Mucosa of descending colon (tissue), 3 donors: ENCODE results near the gene MPP7. TPM values are rescaled to one million over a fixed set of nuclear protein-coding genes. Genes with fewer than 3 reads are reported as not detected.

ENCODE experiments used
- ATAC-seq: fragments of 200-7000 bp; cut with Tn5 transposase; one replicate; pipeline ENCODE4 v1.9.1; 2020; ENCODE audit warnings: mild to moderate bottlenecking, moderate library complexity
- DNase-seq, 3 donors: peaks; one replicate each; pipeline ENCODE4 v3.0.0-alpha.2; 2020
- H3K36me3 ChIP-seq: fragments of 200-600 bp; one replicate; pipeline ENCODE4 v1.8.0; 2021; ENCODE audit warnings: low read depth, mild to moderate bottlenecking
- H3K4me1 ChIP-seq: fragments of 200-600 bp; one replicate; pipeline ENCODE4 v1.8.0; 2021; ENCODE audit warnings: low read depth, mild to moderate bottlenecking
- H3K4me3 ChIP-seq: fragments of 200-600 bp; one replicate; pipeline ENCODE4 v1.8.0; 2021; ENCODE audit warnings: mild to moderate bottlenecking
- H3K9me3 ChIP-seq: fragments of 200-600 bp; one replicate; pipeline ENCODE4 v1.8.0; 2021; ENCODE audit warnings: mild to moderate bottlenecking
- intact Hi-C, 2 donors: fragments of 100-400 bp; cut with DNase I in 1 of 2; cut with micrococcal nuclease in 1 of 2; formaldehyde crosslinking; loops; one replicate each; pipeline versions ENCODE4 v1.11.0 to v1.11.1; 2022; cut with DNase I, micrococcal nuclease
- total RNA-seq, 3 donors: library from RNA; stranded (reverse); fragmentation: NEBNext Ultra II Directional in 2 of 3; extraction: Animal tissue kit (Norgen Biotek cat#: 25700) in 2 of 3; gene quantifications; one replicate each; pipeline versions ENCODE4 v1.2.1 to v1.2.4, GENCODE V29; 2021 to 2023
- TF ChIP-seq, protein P1 (sequence below): fragments of 200-600 bp; IDR thresholded peaks from one replicate; pipeline ENCODE4 v1.8.0; 2022; ENCODE audit warnings: antibody characterized with exemption, mild to moderate bottlenecking
- donor health status: DM: no; HTN: no; CAD: no; lungs with moderate emphysema.
- donor health status: DM: no; HTN: no; CAD: no.
- donor health status: DM: no; HTN: yes; CAD: no.

Gene MPP7
- total RNA-seq, 3 donors from 2014 or later = 32.7 to 45.8 (median 38.7) TPM

DNA sequence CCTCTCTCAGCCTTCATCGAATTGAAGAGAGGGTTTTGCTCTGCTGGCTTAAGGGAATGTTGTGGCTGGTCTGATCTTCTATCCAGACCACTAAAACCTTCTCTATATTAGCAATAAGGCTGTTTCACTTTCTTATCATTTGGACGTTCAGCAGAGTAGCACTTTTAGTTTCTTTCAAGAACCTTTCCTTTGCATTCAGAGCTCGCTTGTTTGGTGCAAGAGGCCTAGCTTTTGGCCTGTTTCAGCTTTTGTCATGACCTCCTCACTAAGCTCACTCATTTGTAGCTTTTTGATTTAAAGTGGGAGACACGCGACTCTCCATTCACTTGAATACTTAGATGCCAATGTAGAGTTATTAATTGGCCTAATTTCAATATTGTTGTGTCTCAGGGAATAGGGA lies 3.9 kb downstream of the MPP7 start:
- DNase-seq = no peak
- no peak for ATAC-seq
- Histone ChIP-seq H3K4me3 (no peak overlapping the region), H3K4me1 (no peaks in the 10 kb centered on the region), H3K36me3 (no peaks in the 10 kb centered on the region), H3K9me3 (no peaks in the 10 kb centered on the region)
- TF ChIP-seq, protein P1, sequence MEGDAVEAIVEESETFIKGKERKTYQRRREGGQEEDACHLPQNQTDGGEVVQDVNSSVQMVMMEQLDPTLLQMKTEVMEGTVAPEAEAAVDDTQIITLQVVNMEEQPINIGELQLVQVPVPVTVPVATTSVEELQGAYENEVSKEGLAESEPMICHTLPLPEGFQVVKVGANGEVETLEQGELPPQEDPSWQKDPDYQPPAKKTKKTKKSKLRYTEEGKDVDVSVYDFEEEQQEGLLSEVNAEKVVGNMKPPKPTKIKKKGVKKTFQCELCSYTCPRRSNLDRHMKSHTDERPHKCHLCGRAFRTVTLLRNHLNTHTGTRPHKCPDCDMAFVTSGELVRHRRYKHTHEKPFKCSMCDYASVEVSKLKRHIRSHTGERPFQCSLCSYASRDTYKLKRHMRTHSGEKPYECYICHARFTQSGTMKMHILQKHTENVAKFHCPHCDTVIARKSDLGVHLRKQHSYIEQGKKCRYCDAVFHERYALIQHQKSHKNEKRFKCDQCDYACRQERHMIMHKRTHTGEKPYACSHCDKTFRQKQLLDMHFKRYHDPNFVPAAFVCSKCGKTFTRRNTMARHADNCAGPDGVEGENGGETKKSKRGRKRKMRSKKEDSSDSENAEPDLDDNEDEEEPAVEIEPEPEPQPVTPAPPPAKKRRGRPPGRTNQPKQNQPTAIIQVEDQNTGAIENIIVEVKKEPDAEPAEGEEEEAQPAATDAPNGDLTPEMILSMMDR = no peak
- intact Hi-C loops = no loop called here

DNA sequence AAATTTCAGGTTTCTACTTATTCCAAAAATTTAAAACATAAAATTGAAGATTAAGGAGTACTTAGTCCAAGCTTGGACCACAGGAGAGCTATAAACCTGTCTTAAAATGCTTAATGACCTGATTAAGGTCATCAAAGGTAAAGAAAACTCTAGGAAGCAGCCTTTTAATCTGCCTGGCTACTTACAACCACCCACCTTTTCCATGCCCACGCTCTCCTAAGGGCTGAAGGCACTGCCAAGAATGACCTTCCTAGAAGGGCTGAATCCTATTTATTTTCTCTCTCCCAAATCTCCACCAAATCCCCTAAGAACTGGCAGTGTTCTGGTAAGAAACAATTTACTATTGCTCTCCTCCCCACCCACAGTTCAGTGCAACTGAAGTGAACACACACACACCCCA lies 6.8 kb downstream of the MPP7 start:
- no peak for ATAC-seq
- TF ChIP-seq, protein P1 = no peak
- intact Hi-C loops = no loop called here
- no peak for DNase-seq
- no peaks in the 10 kb centered on the region for H3K9me3 ChIP-seq
- H3K36me3 ChIP-seq = no peaks in the 10 kb centered on the region
- no peak overlapping the region for H3K4me3 ChIP-seq
- H3K4me1 ChIP-seq = no peaks in the 10 kb centered on the region

DNA sequence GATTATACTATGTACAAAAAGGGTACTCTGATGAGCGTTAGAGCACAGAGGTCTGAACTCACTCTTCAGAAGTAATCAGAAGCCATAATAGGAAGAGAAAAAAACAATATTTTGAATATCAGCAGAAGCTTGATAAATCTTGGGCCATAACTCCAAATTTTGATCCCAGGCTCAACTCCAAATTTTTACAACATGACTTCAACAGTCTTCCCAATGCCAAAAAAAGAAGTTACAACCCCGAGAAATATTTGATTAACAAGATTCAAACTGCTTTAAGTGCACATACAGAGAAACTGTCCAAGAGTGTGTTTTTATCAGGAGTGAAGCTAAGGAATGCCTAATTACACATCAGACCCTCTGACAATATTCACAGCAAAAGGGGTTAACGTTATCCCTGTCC lies 7.5 kb downstream of the MPP7 start:
- no peaks in the 10 kb centered on the region for H3K9me3 ChIP-seq
- H3K4me3 ChIP-seq = no peak overlapping the region
- ATAC-seq = no peak
- H3K4me1 ChIP-seq = no peaks in the 10 kb centered on the region
- intact Hi-C loops = no loop called here
- H3K36me3 ChIP-seq = no peaks in the 10 kb centered on the region
- DNase-seq = no peak
- TF ChIP-seq, protein P1 = no peak

DNA sequence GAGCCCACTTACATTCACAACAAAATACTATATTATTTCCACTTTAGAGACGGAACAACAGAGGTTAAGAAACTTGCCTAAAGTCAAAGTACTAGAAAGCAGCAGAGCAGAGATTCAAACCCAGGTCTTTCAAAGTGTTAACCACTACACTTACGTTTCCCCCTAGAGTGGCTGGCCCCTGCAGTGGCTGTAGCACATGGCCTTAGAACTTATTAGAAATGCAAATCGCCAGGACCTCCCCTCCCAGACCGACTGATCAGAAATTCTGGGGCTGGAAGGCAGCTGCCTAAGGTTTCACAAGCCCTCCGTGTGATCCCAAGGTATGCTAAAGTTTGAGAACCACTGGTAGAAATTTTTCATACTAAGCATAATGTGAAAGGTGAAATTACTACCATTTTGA lies 8.1 kb downstream of the MPP7 start:
- DNase-seq = no peak
- Histone ChIP-seq H3K9me3 (no peaks in the 10 kb centered on the region), H3K4me1 (no peaks in the 10 kb centered on the region), H3K4me3 (no peak overlapping the region), H3K36me3 (no peaks in the 10 kb centered on the region)
- intact Hi-C loops = no loop called here
- TF ChIP-seq, protein P1 = no peak
- no peak for ATAC-seq

DNA sequence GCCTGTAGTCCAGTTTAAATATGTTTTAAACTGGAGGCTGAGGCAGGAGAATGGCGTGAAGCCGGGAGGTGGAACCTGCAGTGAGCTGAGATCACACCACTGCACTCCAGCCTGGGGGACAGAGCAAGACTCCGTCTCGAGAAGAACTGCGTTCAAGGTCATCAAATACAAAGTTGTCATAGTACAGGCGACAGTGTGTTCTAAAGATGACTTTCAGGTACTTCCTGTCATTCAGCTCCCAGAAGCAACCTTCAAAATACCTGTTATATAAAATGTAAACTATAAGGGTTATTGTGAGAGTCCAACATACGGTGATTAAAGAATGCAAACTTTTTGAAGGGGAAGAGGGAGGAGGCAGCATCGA lies 8.7 kb downstream of the MPP7 start:
- intact Hi-C loops = no loop called here
- Histone ChIP-seq H3K4me3 (no peak overlapping the region), H3K4me1 (no peaks in the 10 kb centered on the region), H3K36me3 (no peaks in the 10 kb centered on the region), H3K9me3 (no peaks in the 10 kb centered on the region)
- TF ChIP-seq, protein P1 = no peak
- ATAC-seq (no peak), DNase-seq (no peak)
